Effector memory CD4-positive, alpha-beta T cell (primary cell): Measurements from ENCODE around the gene ZNF280B.
"Not testable (repeated sequence)": the region's sequence is repeated elsewhere in the genome, so short reads cannot be mapped to it uniquely, and the experiment has no call there.

Source experiments
- DNase-seq, 3 donors: peaks; one replicate each; pipeline ENCODE4 v3.0.0-alpha.2; 2020
- H3K27ac ChIP-seq: 2 replicates; pipeline ENCODE4 v1.7.0; 2013; ENCODE audit warnings: mild to moderate bottlenecking, low read length, moderate library complexity; ENCODE audit not compliant: insufficient read depth, poor library complexity, severe bottlenecking
- H3K27me3 ChIP-seq: replicated peaks from 2 replicates; pipeline ENCODE4 v1.7.0; 2013; ENCODE audit warnings: mild to moderate bottlenecking, low read length; ENCODE audit not compliant: insufficient read depth, control insufficient read depth, poor library complexity, severe bottlenecking
- H3K36me3 ChIP-seq: 2 replicates; pipeline ENCODE4 v1.7.0; 2013; ENCODE audit warnings: mild to moderate bottlenecking, low read length, moderate library complexity; ENCODE audit not compliant: control insufficient read depth, insufficient read depth
- H3K4me1 ChIP-seq: 2 replicates; pipeline ENCODE4 v1.7.0; 2013; ENCODE audit warnings: low read length, mild to moderate bottlenecking; ENCODE audit not compliant: control insufficient read depth, insufficient read depth, poor library complexity, severe bottlenecking
- H3K4me3 ChIP-seq: 2 replicates; pipeline ENCODE4 v1.7.0; 2013; ENCODE audit warnings: low read length, low read depth, mild to moderate bottlenecking; ENCODE audit not compliant: insufficient read depth, poor library complexity, severe bottlenecking
- H3K9me3 ChIP-seq: 2 replicates; pipeline ENCODE4 v1.7.0; 2013; ENCODE audit warnings: mild to moderate bottlenecking, low read length, moderate library complexity; ENCODE audit not compliant: control insufficient read depth

Gene ZNF280B

DNA sequence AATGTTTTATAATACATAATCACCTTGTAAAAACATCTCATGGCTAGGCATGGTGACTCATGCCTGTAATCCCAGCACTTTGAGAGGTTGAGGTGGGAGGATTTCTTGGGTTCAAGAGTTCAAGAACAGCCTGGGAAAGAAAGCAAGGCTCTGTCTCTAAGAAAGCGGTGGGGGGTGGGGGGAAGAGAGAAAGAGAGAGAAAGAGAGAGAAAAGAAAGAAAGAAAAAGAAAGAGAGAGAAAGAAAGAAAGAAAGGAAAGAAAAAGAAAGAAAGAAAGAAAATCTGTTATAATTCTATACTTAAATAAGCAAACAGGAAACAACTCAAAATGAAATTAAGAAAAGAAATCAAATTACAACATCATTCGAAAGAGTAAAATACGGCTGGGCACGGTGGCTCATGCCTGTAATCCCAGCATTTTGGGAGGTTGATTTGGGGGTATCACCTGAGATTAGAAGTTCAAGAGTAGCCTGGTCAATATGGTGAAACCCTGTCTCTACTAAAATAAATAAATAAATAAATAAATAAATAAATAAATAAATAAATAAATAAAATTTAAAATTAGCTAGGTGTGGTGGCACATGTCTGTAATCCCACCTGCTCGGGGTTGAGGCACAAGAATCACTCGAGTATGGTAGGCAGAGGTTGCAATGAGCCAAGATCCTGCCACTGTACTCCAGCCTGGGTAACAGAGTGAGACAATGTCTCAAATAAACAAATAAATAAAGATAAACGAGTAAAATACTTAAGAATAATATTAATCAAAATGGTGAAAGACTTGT lies 65.4 kb downstream of the ZNF280B start:
- H3K36me3 ChIP-seq = no peaks in the 10 kb centered on the region
- no peak overlapping the region for H3K4me3 ChIP-seq
- H3K9me3 ChIP-seq = no peaks in the 10 kb centered on the region
- no peak overlapping the region for H3K27ac ChIP-seq
- no peaks in the 10 kb centered on the region for H3K4me1 ChIP-seq
- DNase-seq = no peak
- peaks cover 10% of the 10 kb centered on the region for H3K27me3 ChIP-seq

DNA sequence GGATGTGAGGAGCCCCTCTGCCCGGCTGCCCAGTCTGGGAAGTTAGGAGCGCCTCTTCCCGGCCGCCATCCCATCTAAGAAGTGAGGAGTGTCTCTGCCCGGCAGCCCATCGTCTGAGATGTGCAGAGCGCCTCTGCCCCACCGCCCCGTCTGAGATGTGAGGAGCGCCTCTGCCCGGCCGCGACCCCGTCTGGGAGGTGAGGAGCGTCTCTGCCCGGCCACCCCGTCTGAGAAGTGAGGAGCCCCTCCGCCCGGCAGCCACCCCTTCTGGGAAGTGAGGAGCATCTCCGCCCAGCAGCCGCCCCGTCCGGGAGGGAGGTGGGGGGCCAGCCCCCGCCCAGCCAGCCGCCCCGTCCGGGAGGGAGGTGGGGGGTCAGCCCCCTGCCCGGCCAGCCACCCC lies 66.9 kb downstream of the ZNF280B start:
- not testable (repeated sequence) for DNase-seq, H3K4me3 ChIP-seq, H3K27ac ChIP-seq, H3K36me3 ChIP-seq, H3K4me1 ChIP-seq, H3K9me3 ChIP-seq
- H3K27me3 ChIP-seq = peaks cover 10% of the 10 kb centered on the region

DNA sequence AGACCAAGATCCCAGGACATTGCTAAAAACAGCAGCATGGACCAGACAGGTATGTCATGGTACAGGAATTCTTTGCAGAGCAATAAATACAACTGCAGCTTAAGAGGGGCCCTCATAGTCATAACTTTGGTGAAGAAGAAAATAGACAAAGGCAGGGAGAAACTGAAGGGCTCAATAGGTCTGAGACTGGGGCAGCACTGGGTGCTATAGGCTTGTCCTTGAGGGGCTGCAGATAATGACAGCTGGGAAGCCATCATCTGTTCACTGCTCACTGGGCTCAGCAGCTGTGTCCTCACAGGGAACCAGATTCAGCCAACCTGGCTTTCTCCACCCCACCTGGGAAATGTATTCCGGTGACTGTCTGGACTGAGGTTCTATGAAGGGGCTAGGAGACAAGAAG lies 68.4 kb downstream of the ZNF280B start:
- Histone ChIP-seq H3K27me3 (peaks cover 10% of the 10 kb centered on the region), H3K9me3 (no peaks in the 10 kb centered on the region), H3K4me3 (no peak overlapping the region), H3K36me3 (no peaks in the 10 kb centered on the region), H3K4me1 (no peaks in the 10 kb centered on the region), H3K27ac (no peak overlapping the region)
- DNase-seq = no peak
